Fibroblast of pulmonary artery (primary cell): ENCODE results near the gene SMYD2.

Experiments
- DNase-seq: peaks from one replicate; pipeline ENCODE4 v3.0.0-alpha.2; 2010; ENCODE audit warnings: low read depth
- H3K4me3 ChIP-seq: replicated peaks from 2 replicates; pipeline ENCODE4 v1.5.1; 2011; ENCODE audit warnings: low read depth, mild to moderate bottlenecking, control low read depth, low read length, moderate library complexity
- TF ChIP-seq, protein P1 (sequence below): IDR thresholded peaks from 2 replicates; pipeline ENCODE4 v1.5.1; 2011; ENCODE audit warnings: mild to moderate bottlenecking, control low read depth, low read length, inconsistent platforms; ENCODE audit errors: missing control alignments

SMYD2 gene

GRCh38 chr1:214314178-214314843, 33.4 kb downstream of the SMYD2 start:
- TF ChIP-seq, protein P1, sequence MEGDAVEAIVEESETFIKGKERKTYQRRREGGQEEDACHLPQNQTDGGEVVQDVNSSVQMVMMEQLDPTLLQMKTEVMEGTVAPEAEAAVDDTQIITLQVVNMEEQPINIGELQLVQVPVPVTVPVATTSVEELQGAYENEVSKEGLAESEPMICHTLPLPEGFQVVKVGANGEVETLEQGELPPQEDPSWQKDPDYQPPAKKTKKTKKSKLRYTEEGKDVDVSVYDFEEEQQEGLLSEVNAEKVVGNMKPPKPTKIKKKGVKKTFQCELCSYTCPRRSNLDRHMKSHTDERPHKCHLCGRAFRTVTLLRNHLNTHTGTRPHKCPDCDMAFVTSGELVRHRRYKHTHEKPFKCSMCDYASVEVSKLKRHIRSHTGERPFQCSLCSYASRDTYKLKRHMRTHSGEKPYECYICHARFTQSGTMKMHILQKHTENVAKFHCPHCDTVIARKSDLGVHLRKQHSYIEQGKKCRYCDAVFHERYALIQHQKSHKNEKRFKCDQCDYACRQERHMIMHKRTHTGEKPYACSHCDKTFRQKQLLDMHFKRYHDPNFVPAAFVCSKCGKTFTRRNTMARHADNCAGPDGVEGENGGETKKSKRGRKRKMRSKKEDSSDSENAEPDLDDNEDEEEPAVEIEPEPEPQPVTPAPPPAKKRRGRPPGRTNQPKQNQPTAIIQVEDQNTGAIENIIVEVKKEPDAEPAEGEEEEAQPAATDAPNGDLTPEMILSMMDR: no peak
- no peak overlapping the region for H3K4me3 ChIP-seq
- DNase-seq: no peak

- no peak overlapping the region for H3K4me3 ChIP-seq
- no peak for DNase-seq
- TF ChIP-seq, protein P1: no peak
These were observed 35.6 kb downstream of the SMYD2 start for GRCh38 chr1:214316593-214316992.

- TF ChIP-seq, protein P1: no peak
These were observed 36.3 kb downstream of the SMYD2 start for GRCh38 chr1:214317300-214317699.

DNA sequence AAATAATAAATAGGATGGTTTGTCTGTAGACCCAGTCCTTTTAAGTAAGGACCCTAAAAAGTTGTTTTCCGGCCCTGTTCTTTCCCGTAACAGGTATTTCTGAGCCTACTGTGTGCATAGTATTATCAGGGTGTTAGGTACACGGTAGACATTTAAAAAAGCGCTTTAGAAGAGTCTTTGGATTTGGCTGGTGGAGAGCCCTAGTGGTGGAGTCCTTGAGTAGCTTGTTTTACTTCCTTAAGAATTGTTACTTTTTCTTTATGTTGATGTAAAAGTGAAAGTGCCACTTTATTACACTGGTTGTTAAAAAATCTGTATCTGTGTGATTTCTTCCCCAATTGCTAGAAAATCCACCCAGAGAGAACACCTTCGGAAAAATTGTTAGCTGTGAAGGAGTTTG, 36.8 kb downstream of the SMYD2 start:
- H3K4me3 ChIP-seq: no peak overlapping the region
- TF ChIP-seq, protein P1: peak; percentile 23
- DNase-seq: no peak

More at GRCh38 chr1:214317300-214317699, 36.3 kb downstream of the SMYD2 start:
- DNase-seq: no peak
- H3K4me3 ChIP-seq: no peak overlapping the region

DNA sequence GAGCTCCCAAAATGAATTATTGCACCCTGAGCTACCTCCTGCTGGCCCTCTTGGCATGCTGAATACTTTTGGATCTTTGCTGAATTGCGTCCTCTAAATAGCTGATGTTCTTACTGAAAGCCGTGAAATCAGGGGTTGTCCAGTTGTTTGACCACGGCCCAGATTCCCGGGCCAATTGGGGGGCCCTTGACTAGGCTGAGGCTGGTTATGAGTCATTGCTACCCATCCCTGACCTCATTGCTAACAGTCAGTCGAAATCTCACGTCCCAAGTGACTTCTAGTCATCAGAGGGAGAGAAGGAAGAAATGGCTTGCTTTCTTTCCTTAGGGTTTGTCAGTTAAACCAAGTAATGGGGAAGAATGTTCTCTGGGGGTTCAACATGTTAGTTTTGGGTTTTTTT, 37.4 kb downstream of the SMYD2 start:
- TF ChIP-seq, protein P1: no peak
- no peak overlapping the region for H3K4me3 ChIP-seq
- peak; percentile 24 for DNase-seq

DNA sequence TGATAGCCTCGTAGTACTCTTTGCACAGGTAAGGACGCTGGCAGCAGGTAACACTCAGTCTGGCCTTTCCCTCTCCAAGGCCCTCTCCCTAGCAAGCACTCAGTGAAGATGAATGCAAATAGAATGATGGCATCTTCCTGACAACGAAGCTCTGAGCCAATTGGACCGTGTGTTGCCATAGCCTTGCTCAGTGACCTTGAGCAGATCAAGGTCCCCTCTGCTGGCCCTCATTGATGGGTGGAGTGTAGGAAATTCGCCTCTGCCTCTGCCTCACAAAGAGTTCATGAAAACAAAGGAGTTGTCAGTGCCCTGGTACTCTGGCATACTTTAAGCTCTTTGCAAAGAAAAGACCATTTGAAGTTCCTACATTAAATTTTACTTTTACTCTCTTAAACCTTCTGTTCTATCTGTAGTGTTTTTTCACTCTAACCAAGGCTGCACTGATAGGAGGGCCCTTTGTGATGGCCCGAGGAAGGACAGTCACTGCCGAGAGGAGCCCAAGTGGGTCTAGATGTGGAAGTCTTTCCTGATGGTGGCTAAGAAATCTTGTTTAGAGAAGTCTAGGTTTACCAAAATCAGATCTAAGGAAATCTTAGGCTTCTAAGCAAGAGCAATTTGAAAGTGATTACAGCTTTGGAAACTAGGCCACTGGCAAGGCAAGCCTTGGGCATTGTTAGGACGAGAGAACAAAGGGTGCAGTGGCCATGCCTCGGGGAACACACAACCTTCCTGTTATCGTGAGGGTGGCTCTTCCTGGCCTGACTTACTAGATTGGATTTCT, 38.2 kb downstream of the SMYD2 start:
- no peak for DNase-seq
- H3K4me3 ChIP-seq: no peak overlapping the region
- TF ChIP-seq, protein P1: no peak
